Thyroid gland (tissue), 4 donors: ENCODE data around the gene USP36. TPM values are rescaled to one million over a fixed set of nuclear protein-coding genes. Genes with fewer than 3 reads are reported as not detected.

ENCODE experiments used
- DNase-seq, 2 donors: peaks; one replicate each; pipeline ENCODE4 v3.0.0-alpha.2; 2019
- H3K27ac ChIP-seq, 3 donors: fragments of 200-600 bp; sonication (generic); 1 replicate in 2 of 3; 2 replicates in 1 of 3; pipeline ENCODE4 v1.5.1; 2016 to 2019; ENCODE audit warnings: mild to moderate bottlenecking in 1 of 3, moderate library complexity in 1 of 3
- H3K27me3 ChIP-seq: fragments of 200-600 bp; sonication (generic); one replicate; pipeline ENCODE4 v1.5.1; 2019
- H3K36me3 ChIP-seq, 2 donors: fragments of 200-600 bp; sonication (generic); one replicate each; pipeline ENCODE4 v1.5.1; 2016 to 2019
- H3K4me1 ChIP-seq, 2 donors: fragments of 200-600 bp; sonication (generic); one replicate each; pipeline ENCODE4 v1.5.1; 2017 to 2019
- H3K4me3 ChIP-seq, 3 donors: fragments of 200-600 bp; sonication (generic); replicated peaks in 1 of 3; 1 replicate in 2 of 3; 2 replicates in 1 of 3; pipeline ENCODE4 v1.5.1; 2016; ENCODE audit warnings: mild to moderate bottlenecking in 1 of 3
- H3K9me3 ChIP-seq: fragments of 200-600 bp; sonication (generic); one replicate; pipeline ENCODE4 v1.5.1; 2017
- CTCF ChIP-seq, 6 experiments: fragments of 200-600 bp in 3 of 6; fragments of 450-650 bp in 3 of 6; sonication (generic) in 3 of 6; IDR thresholded peaks; one replicate each; pipeline ENCODE4 v1.5.1; 2016 to 2019; ENCODE audit warnings: antibody characterized with exemption in 6 of 6, mild to moderate bottlenecking in 2 of 6, inconsistent platforms in 1 of 6, moderate library complexity in 1 of 6
- POLR2A ChIP-seq, 2 donors: fragments of 450-650 bp; IDR thresholded peaks; one replicate each; pipeline ENCODE4 v1.6.1; 2017; ENCODE audit warnings: antibody characterized with exemption in 2 of 2, mild to moderate bottlenecking in 2 of 2, moderate library complexity in 1 of 2
- WGBS, 2 donors: methylation state at CpG; one replicate each; pipeline ENCODE4 v1.1.5; 2017; 5-methylcytosine and 5-hydroxymethylcytosine counted together
- intact Hi-C: fragments of 100-400 bp; cut with DNase I; formaldehyde crosslinking; loops from one replicate; pipeline ENCODE4 v1.15.1; 2023
- total RNA-seq, 4 donors: library from RNA; depleted of rRNA; stranded (reverse); fragments of >200 nt; gene quantifications; one replicate each; pipeline ENCODE4 v1.2.3, GENCODE V29; 2016

USP36 gene
- total RNA-seq, 4 donors from 2014 or later = 33.9 to 61.5 (median 46.6) TPM

- no peak overlapping the region for H3K27ac ChIP-seq
- H3K4me3 ChIP-seq = no peak overlapping the region
- WGBS, 2 donors = 96 to 98% methylated on average over 8 of the region's 8 CpGs
- intact Hi-C loops = loop anchor here (10.0 kb wide), 1 partner anchor 110 kb away; no protein-coding TSS in a partner anchor
- H3K36me3 ChIP-seq = peaks cover 51 to 71% of the 10 kb centered on the region in 2 donors
- H3K27me3 ChIP-seq = no peaks in the 10 kb centered on the region
- no peaks in the 10 kb centered on the region for H3K9me3 ChIP-seq
- no peak for DNase-seq
- no peak for TF ChIP-seq CTCF (IDR thresholded peaks at IDR 0.05)
- no peak for TF ChIP-seq POLR2A (IDR thresholded peaks at IDR 0.05)
- peaks cover 12 to 13% of the 10 kb centered on the region in 2 donors for H3K4me1 ChIP-seq
Observed at GRCh38 chr17:78834571-78834970, 6.0 kb downstream of the USP36 start.

- no peaks in the 10 kb centered on the region for H3K27me3 ChIP-seq
- TF ChIP-seq POLR2A (IDR thresholded peaks at IDR 0.05) (no peak), CTCF (IDR thresholded peaks at IDR 0.05) (no peak)
- no peak overlapping the region for H3K27ac ChIP-seq
- intact Hi-C loops = loop anchor here (10.0 kb wide), 1 partner anchor 108 kb away; no protein-coding TSS in a partner anchor
- H3K36me3 ChIP-seq = peaks cover 66 to 84% of the 10 kb centered on the region in 2 donors
- no peak for DNase-seq
- no peaks in the 10 kb centered on the region for H3K4me1 ChIP-seq
- H3K4me3 ChIP-seq = no peak overlapping the region
- WGBS, 2 donors = 91 to 100% methylated on average over 2 of the region's 2 CpGs
- no peaks in the 10 kb centered on the region for H3K9me3 ChIP-seq
Observed at GRCh38 chr17:78832541-78832810, 8.1 kb downstream of the USP36 start.

GRCh38 chr17:78831688-78832540, 8.7 kb downstream of the USP36 start:
- WGBS, 2 donors = 94% methylated on average over 15 of the region's 15 CpGs

GRCh38 chr17:78829477-78829876, 11.1 kb downstream of the USP36 start:
- Histone ChIP-seq H3K27me3 (no peaks in the 10 kb centered on the region), H3K36me3 (peaks cover 65 to 81% of the 10 kb centered on the region in 2 donors), H3K27ac (no peak overlapping the region), H3K4me3 (no peak overlapping the region), H3K9me3 (no peaks in the 10 kb centered on the region), H3K4me1 (no peaks in the 10 kb centered on the region)
- 99 to 100% methylated on average over 6 of the region's 6 CpGs for WGBS, 2 donors
- no peak for DNase-seq
- TF ChIP-seq CTCF (IDR thresholded peaks at IDR 0.05) (no peak), POLR2A (IDR thresholded peaks at IDR 0.05) (no peak)
- intact Hi-C loops = no loop called here

More at GRCh38 chr17:78831688-78832540, 8.7 kb downstream of the USP36 start:
- TF ChIP-seq CTCF (IDR thresholded peaks at IDR 0.05) = no peak
- TF ChIP-seq POLR2A (IDR thresholded peaks at IDR 0.05) = no peak
- H3K27ac ChIP-seq = no peak overlapping the region
- H3K4me3 ChIP-seq = no peak overlapping the region
- intact Hi-C loops = loop anchor here (10.0 kb wide), 1 partner anchor 107 kb away; no protein-coding TSS in a partner anchor
- peaks cover 66 to 86% of the 10 kb centered on the region in 2 donors for H3K36me3 ChIP-seq
- DNase-seq = no peak
- no peaks in the 10 kb centered on the region for H3K4me1 ChIP-seq
- no peaks in the 10 kb centered on the region for H3K27me3 ChIP-seq
- no peaks in the 10 kb centered on the region for H3K9me3 ChIP-seq

GRCh38 chr17:78828470-78829185, 12.0 kb downstream of the USP36 start:
- no peak for TF ChIP-seq CTCF (IDR thresholded peaks at IDR 0.05)
- TF ChIP-seq POLR2A (IDR thresholded peaks at IDR 0.05) = no peak
- no peak overlapping the region for H3K4me3 ChIP-seq
- H3K27me3 ChIP-seq = no peaks in the 10 kb centered on the region
- DNase-seq = no peak
- no peaks in the 10 kb centered on the region for H3K9me3 ChIP-seq
- no peaks in the 10 kb centered on the region for H3K4me1 ChIP-seq
- 95 to 97% methylated on average over 14 of the region's 14 CpGs for WGBS, 2 donors
- intact Hi-C loops = no loop called here
- peaks cover 57 to 76% of the 10 kb centered on the region in 2 donors for H3K36me3 ChIP-seq
- no peak overlapping the region for H3K27ac ChIP-seq
